RWPE1 (cell line): ENCODE results near the gene GRM1.
A peak's percentile ranks its signal among the peaks of the same experiment; 100 is the strongest.

ENCODE experiments used
- CTCF ChIA-PET: fragments of 350-600 bp; sonication (Branson Sonifier 250); formaldehyde crosslinking; extraction: SDS; loops from one replicate; lab custom pipeline; 2021; lab: Yijun Ruan, JAX
- POLR2A ChIA-PET: fragments of 400-600 bp; formaldehyde crosslinking; extraction: SDS; loops from one replicate; lab custom pipeline; 2020; ENCODE audit warnings: antibody characterized with exemption; ENCODE audit not compliant: low non-redundant PET; lab: Yijun Ruan, JAX
- DNase-seq: peaks from one replicate; pipeline ENCODE4 v3.0.0; 2012; ENCODE audit warnings: low spot score
- H3K27ac ChIP-seq: fragments of 450-650 bp; 2 replicates; pipeline ENCODE4 v1.5.1; 2017
- TF ChIP-seq, protein P1 (sequence below): fragments of 450-650 bp; conservative IDR thresholded peaks from 2 replicates; pipeline ENCODE4 v1.5.1; 2017; ENCODE audit warnings: low read depth, mild to moderate bottlenecking

Gene GRM1

DNA sequence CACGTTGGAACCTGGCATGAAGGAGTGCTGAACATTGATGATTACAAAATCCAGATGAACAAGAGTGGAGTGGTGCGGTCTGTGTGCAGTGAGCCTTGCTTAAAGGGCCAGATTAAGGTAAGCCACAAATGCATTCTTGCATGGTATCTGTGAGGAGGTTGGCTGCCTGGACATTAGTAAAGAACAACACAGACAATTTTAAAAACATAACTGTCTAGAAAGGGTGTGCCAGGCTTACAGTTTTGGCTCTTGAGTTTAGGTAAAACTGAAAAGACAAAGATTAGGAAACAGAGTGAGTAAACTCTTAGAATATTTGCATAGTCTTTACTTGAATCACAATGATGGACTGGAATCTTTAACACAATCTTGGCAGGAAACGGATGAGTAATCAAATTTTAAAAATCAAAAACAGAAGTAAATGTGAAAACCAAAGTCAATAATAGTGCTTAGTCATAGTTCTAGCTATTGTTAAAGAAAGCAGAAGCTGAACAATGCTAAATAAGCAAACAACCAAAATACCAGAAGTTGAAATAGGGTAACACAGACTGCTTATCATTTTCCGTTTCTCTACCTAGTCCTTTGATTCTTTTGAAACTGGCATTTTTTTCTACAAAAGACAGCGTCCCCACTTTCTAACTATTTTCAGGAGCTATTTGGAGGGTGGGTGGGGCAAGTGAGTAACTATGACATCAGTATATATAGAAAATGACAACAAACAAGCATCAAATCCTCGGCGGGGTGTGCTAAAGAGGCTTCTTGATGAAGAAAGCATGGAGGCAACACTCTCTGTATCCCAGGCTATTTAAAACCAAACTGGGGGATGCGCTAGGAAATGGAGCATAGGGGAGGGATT is 328.9 kb downstream of the GRM1 start:
- peak overlapping the region; percentile 85 for H3K27ac ChIP-seq
- DNase-seq, result peak; percentile 48
- ChIA-PET CTCF (no interaction called here), POLR2A (no interaction called here)
- TF ChIP-seq, protein P1, sequence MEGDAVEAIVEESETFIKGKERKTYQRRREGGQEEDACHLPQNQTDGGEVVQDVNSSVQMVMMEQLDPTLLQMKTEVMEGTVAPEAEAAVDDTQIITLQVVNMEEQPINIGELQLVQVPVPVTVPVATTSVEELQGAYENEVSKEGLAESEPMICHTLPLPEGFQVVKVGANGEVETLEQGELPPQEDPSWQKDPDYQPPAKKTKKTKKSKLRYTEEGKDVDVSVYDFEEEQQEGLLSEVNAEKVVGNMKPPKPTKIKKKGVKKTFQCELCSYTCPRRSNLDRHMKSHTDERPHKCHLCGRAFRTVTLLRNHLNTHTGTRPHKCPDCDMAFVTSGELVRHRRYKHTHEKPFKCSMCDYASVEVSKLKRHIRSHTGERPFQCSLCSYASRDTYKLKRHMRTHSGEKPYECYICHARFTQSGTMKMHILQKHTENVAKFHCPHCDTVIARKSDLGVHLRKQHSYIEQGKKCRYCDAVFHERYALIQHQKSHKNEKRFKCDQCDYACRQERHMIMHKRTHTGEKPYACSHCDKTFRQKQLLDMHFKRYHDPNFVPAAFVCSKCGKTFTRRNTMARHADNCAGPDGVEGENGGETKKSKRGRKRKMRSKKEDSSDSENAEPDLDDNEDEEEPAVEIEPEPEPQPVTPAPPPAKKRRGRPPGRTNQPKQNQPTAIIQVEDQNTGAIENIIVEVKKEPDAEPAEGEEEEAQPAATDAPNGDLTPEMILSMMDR, result no peak

GRCh38 chr6:146358431-146359046 is 329.7 kb downstream of the GRM1 start:
- POLR2A ChIA-PET, result no interaction called here
- CTCF ChIA-PET, result no interaction called here
- peak; percentile 13 for DNase-seq
- peak overlapping the region; percentile 85 for H3K27ac ChIP-seq
- TF ChIP-seq, protein P1, result no peak

DNA sequence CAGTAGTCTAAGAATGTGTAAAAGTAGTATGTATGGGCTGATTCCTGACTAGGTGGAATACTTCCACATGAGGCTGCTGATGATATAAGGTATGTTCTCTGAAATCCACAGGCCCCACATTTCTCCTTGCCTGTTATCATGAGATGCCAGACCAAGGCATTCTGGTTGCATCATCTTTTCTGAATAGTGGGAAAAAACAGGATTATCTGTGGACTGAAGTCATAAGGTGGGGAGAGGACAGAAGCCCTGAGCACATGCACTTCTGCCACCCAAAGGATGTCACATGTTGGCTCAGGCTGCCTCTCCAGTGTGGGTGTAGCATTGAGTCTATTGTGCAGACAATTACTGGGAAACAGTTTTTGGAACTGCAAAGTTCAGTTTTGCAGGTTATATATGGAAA is 330.3 kb downstream of the GRM1 start:
- POLR2A ChIA-PET, result no interaction called here
- no peak for DNase-seq
- TF ChIP-seq, protein P1, result no peak
- CTCF ChIA-PET, result no interaction called here
- H3K27ac ChIP-seq, result no peak overlapping the region

DNA sequence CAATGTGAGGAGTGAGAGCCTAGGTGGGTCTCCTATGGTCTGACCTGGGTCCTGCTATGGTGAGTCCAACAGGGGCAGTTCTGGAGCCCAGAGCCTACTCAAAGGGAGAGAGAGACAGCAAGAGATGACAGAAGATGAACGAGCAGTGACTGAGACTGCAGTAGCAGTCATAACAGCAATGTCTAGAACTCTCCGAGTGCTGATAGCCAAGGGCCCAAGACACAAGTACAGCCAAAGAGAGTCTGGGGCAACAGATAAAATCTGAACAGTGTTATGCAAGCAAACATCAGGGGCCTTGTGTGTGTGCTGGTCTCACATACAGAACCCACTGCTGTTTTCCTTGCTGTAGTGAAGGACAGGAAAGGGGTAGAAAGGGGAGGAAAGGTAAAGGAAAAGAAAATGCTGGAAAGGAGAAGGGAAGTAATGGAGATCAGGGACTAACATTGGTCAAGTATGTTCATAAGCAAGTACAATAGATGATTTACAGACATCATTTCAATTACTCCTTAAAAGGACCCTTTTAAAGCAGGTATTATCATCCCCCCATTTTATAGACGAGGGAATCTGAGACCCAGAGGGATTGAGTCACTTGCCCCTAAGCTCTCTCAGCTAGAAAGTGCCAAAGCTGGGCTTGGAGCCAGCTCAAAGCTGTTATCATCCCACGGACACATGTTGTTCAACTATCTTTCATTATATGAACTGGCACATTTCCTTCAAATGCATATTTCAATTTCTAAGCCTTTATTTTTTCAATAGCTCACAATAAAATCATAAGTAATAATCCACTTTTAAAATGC is 332.5 kb downstream of the GRM1 start:
- no peak overlapping the region for H3K27ac ChIP-seq
- POLR2A ChIA-PET, result no interaction called here
- CTCF ChIA-PET, result no interaction called here
- TF ChIP-seq, protein P1, result no peak
- DNase-seq, result no peak

DNA sequence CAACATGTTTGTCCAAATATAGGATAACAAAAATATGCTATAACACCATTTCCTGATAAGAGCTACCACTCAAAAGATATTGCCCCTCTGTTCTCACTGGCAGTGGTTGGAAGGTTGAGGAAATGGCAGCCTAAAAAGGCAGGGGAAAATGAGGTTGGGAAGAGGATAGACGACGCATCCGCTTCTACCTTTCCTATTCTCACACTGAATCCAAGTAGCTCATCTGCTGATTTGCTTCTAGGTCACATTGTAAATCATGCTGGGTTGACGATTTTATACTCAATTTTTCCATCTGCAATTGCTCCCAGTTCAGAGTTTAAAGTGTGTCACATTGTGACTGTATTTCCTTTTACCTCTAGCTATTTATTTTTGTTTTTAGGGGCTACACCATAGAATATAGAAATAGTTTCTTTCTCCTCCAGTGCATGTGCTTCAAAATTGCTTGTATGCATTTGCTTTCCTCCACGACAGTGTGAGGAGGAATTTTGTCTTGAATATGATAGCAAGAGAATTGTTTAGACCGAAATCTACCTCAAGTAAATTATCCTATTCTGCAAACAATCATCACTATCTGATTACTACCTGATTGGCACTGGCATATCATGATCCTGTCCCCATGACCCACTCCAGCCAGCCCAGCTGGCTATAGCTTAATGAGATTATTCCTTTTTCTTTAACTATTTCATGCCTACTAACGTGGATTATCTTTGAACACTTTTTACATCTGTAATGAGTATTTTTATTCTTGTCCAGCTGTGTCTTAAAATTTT is 335.2 kb downstream of the GRM1 start:
- no peak overlapping the region for H3K27ac ChIP-seq
- no peak for DNase-seq
- ChIA-PET POLR2A (no interaction called here), CTCF (interaction anchor here (0.5 kb wide), 1 partner anchor 75 kb away, joined by 3 read pairs; no protein-coding TSS in a partner anchor)
- TF ChIP-seq, protein P1, result no peak
